H1 (cell line): Measurements from ENCODE around the gene MAD2L1. TPM values are rescaled to one million over a fixed set of nuclear protein-coding genes. Genes with fewer than 3 reads are reported as not detected.

Experiments
- CTCF ChIA-PET: fragments of 300-600 bp; sonication (Branson Sonifier 250); formaldehyde crosslinking; loops from one replicate; lab custom pipeline; 2021; ENCODE audit not compliant: partially characterized antibody; lab: Charles Lee
- POLR2A ChIA-PET: fragments of 300-600 bp; sonication (Branson Sonifier 250); formaldehyde crosslinking; loops from one replicate; lab custom pipeline; 2021; ENCODE audit warnings: inconsistent platforms; ENCODE audit not compliant: partially characterized antibody; lab: Charles Lee
- DNase-seq, 2 experiments: peaks; one replicate each; pipeline versions ENCODE4 v3.0.0 to v3.0.0-alpha.2; 2010 to 2022; ENCODE audit warnings: low spot score in 2 of 2, low read depth in 1 of 2, mixed read lengths in 1 of 2
- FAIRE-seq: peaks from 2 replicates; lab custom pipeline; 2011; peaks lifted over from hg19 to GRCh38; lab: Jason Lieb, UNC
- H2AFZ ChIP-seq: 2 replicates; pipeline ENCODE4 v1.8.1; 2012; ENCODE audit warnings: low read length, inconsistent platforms
- H2AK5ac ChIP-seq: 2 replicates; pipeline ENCODE4 v1.6.1; 2013; ENCODE audit warnings: low read depth, low read length
- H2BK120ac ChIP-seq: replicated peaks from 2 replicates; pipeline ENCODE3; 2013; ENCODE audit warnings: low read depth, low read length, inconsistent platforms
- H2BK12ac ChIP-seq: 2 replicates; pipeline ENCODE4 v1.6.1; 2013; ENCODE audit warnings: low read depth, low read length
- H2BK15ac ChIP-seq: 2 replicates; pipeline ENCODE4 v1.6.1; 2013; ENCODE audit warnings: low read length
- H2BK20ac ChIP-seq: 2 replicates; pipeline ENCODE4 v1.6.1; 2013; ENCODE audit warnings: low read length
- H2BK5ac ChIP-seq: 2 replicates; pipeline ENCODE4 v1.6.1; 2013; ENCODE audit warnings: low read depth, low read length
- H3K14ac ChIP-seq: 2 replicates; pipeline ENCODE4 v1.6.1; 2013; ENCODE audit warnings: inconsistent platforms; ENCODE audit not compliant: insufficient read length
- H3K18ac ChIP-seq: 2 replicates; pipeline ENCODE4 v1.6.1; 2013; ENCODE audit warnings: low read length; ENCODE audit errors: extremely low read depth
- H3K23ac ChIP-seq: 2 replicates; pipeline ENCODE4 v1.6.1; 2013; ENCODE audit warnings: inconsistent platforms; ENCODE audit not compliant: insufficient read length
- H3K23me2 ChIP-seq: 2 replicates; pipeline ENCODE4 v1.6.1; 2013; ENCODE audit warnings: low read depth, low read length
- H3K27ac ChIP-seq: 2 replicates; pipeline ENCODE4 v1.6.1; 2011; ENCODE audit warnings: low read depth, low read length, inconsistent platforms
- H3K27me3 ChIP-seq, 4 experiments: replicated peaks in 1 of 4; 1 replicate in 1 of 4; 2 replicates in 3 of 4; pipeline versions ENCODE4 v1.6.1 to v1.8.1; 2011 to 2013; ENCODE audit warnings: low read length in 3 of 4, mild to moderate bottlenecking in 3 of 4, inconsistent platforms in 2 of 4, mixed read lengths in 2 of 4, moderate library complexity in 1 of 4; ENCODE audit not compliant: control insufficient read depth in 3 of 4, insufficient read depth in 3 of 4; ENCODE audit errors: extremely low read depth in 1 of 4
- H3K36me3 ChIP-seq, 4 experiments: 2 replicates each; pipeline versions ENCODE4 v1.6.1 to v1.8.1; 2011 to 2013; ENCODE audit warnings: mild to moderate bottlenecking in 4 of 4, low read length in 3 of 4, moderate library complexity in 2 of 4, control low read depth in 1 of 4, inconsistent platforms in 1 of 4; ENCODE audit not compliant: insufficient read depth in 4 of 4, control insufficient read depth in 2 of 4
- H3K4ac ChIP-seq: replicated peaks from 2 replicates; pipeline ENCODE3; 2013; ENCODE audit warnings: low read length, low read depth, mixed read lengths, inconsistent platforms; ENCODE audit not compliant: insufficient read length
- H3K4me1 ChIP-seq, 4 experiments: replicated peaks in 1 of 4; 1 replicate in 1 of 4; 2 replicates in 3 of 4; pipeline versions ENCODE4 v1.6.1 to v1.8.1; 2011 to 2013; ENCODE audit warnings: low read length in 3 of 4, inconsistent platforms in 2 of 4, mixed read lengths in 1 of 4; ENCODE audit not compliant: insufficient read depth in 4 of 4, control insufficient read depth in 3 of 4
- H3K4me2 ChIP-seq, 2 experiments: 2 replicates each; pipeline versions ENCODE4 v1.6.1 to v1.8.1; 2011 to 2013; ENCODE audit warnings: low read depth in 2 of 2, low read length in 2 of 2, control low read depth in 1 of 2, inconsistent platforms in 1 of 2, mild to moderate bottlenecking in 1 of 2; ENCODE audit not compliant: insufficient read depth in 1 of 2
- H3K4me3 ChIP-seq, 4 experiments: fragments of 200-600, 300-600 bp in 1 of 4; sonication (generic), shearing (Covaris generic), sonication (Bioruptor Twin) in 1 of 4; 2 replicates each; pipeline versions ENCODE4 v1.5.1 to v1.8.1; 2011 to 2016; ENCODE audit warnings: low read length in 4 of 4, low read depth in 3 of 4, control low read depth in 2 of 4, inconsistent platforms in 2 of 4, mild to moderate bottlenecking in 2 of 4, mixed read lengths in 1 of 4, moderate library complexity in 1 of 4; ENCODE audit not compliant: insufficient read depth in 2 of 4; ENCODE audit errors: extremely low read depth in 1 of 4
- H3K56ac ChIP-seq: replicated peaks from 2 replicates; pipeline ENCODE3; 2013; ENCODE audit warnings: low read depth, mild to moderate bottlenecking, mixed read lengths, low read length, inconsistent platforms; ENCODE audit not compliant: insufficient read length
- H3K79me1 ChIP-seq: 2 replicates; pipeline ENCODE4 v1.6.1; 2013; ENCODE audit warnings: low read depth, low read length, control low read depth
- H3K79me2 ChIP-seq, 2 experiments: 2 replicates each; pipeline versions ENCODE4 v1.6.1 to v1.8.1; 2012 to 2013; ENCODE audit warnings: low read length in 2 of 2, mild to moderate bottlenecking in 2 of 2, inconsistent platforms in 1 of 2; ENCODE audit not compliant: insufficient read depth in 2 of 2, control insufficient read depth in 1 of 2
- H3K9ac ChIP-seq, 4 experiments: replicated peaks in 1 of 4; 1 replicate in 1 of 4; 2 replicates in 3 of 4; pipeline versions ENCODE4 v1.6.1 to v1.8.1; 2011 to 2013; ENCODE audit warnings: low read depth in 3 of 4, low read length in 3 of 4, control low read depth in 2 of 4, mild to moderate bottlenecking in 2 of 4, moderate library complexity in 2 of 4, inconsistent platforms in 1 of 4; ENCODE audit errors: extremely low read depth in 1 of 4
- H3K9me3 ChIP-seq, 2 experiments: 2 replicates each; pipeline versions ENCODE4 v1.6.1 to v1.8.1; 2012 to 2013; ENCODE audit warnings: mild to moderate bottlenecking in 2 of 2, moderate library complexity in 2 of 2, control low read depth in 1 of 2, inconsistent platforms in 1 of 2, low read depth in 1 of 2, low read length in 1 of 2, mixed read lengths in 1 of 2; ENCODE audit not compliant: insufficient read depth in 2 of 2
- H4K20me1 ChIP-seq, 2 experiments: replicated peaks in 1 of 2; 2 replicates each; pipeline versions ENCODE3 to v1.8.1; 2011 to 2013; ENCODE audit warnings: inconsistent platforms in 2 of 2, low read length in 2 of 2, mild to moderate bottlenecking in 1 of 2; ENCODE audit not compliant: insufficient read depth in 2 of 2, control insufficient read depth in 1 of 2
- H4K5ac ChIP-seq: 2 replicates; pipeline ENCODE4 v1.6.1; 2013; ENCODE audit warnings: low read length, low read depth, mixed read lengths, inconsistent platforms; ENCODE audit not compliant: insufficient read length
- H4K8ac ChIP-seq: 2 replicates; pipeline ENCODE4 v1.8.0; 2013; ENCODE audit warnings: mild to moderate bottlenecking, moderate library complexity, low read length, inconsistent platforms; ENCODE audit not compliant: insufficient read depth; ENCODE audit errors: extremely low read depth
- H4K91ac ChIP-seq: replicated peaks from 2 replicates; pipeline ENCODE3; 2013; ENCODE audit warnings: low read length, mixed read lengths, inconsistent platforms; ENCODE audit not compliant: insufficient read length
- CBX8 ChIP-seq: fragments of 300-800, 300-1000 bp; sonication (generic); IDR thresholded peaks from 2 replicates; pipeline ENCODE4 v1.7.1; 2016; ENCODE audit warnings: low read depth, low read length, borderline replicate concordance
- EGR1 ChIP-seq: IDR thresholded peaks from 2 replicates; pipeline ENCODE4 v1.6.1; 2011; ENCODE audit warnings: low read depth, low read length, borderline replicate concordance
- EZH2 ChIP-seq: fragments of 200-600 bp; sonication (generic); IDR thresholded peaks from 2 replicates; pipeline ENCODE4 v1.7.1; 2012; ENCODE audit warnings: low read depth, mild to moderate bottlenecking, moderate library complexity, low read length, inconsistent platforms; ENCODE audit not compliant: severe bottlenecking
- WGBS, 2 experiments: shearing (Covaris generic) in 1 of 2; methylation state at CpG; one replicate each; pipeline versions ENCODE4 v1.1.6 to v1.1.7; 2013 to 2015; ENCODE audit warnings: low lambda C conversion rate in 2 of 2, mixed read lengths in 2 of 2, inconsistent platforms in 1 of 2, low coverage in 1 of 2, missing lambda C conversion rate in 1 of 2; ENCODE audit not compliant: insufficient replicate concordance in 2 of 2, insufficient coverage in 1 of 2, insufficient read length in 1 of 2; ENCODE audit errors: extremely low coverage in 1 of 2, missing lambda C conversion rate in 1 of 2; 5-methylcytosine and 5-hydroxymethylcytosine counted together
- polyA plus RNA-seq, 7 experiments: library from polyadenylated mRNA; depleted of rRNA in 3 of 7; stranded (reverse) in 5 of 7; unstranded in 2 of 7; fragments of >200 nt in 5 of 7; fragments of 200-250 nt in 2 of 7; gene quantifications; 1 replicate in 5 of 7; 2 replicates in 1 of 7; 4 replicates in 1 of 7; pipeline versions ENCODE4 v1.2.1 to v1.2.3, GENCODE V29; 2011 to 2013; ENCODE audit warnings: missing spikeins in 2 of 7, mixed read lengths in 2 of 7
- total RNA-seq: library from RNA; stranded (reverse); fragmentation: NEBNext Ultra II Directional; extraction: Animal tissue kit (Norgen Biotek cat#: 25700); gene quantifications from 2 replicates; pipeline ENCODE4 v1.2.1, GENCODE V29; 2021

Gene MAD2L1
- total and polyA plus RNA-seq, 2 of the 8 experiments (the other 6 are each of a cell fraction or from before 2014, with no cell fraction given) = 51.1 to 88.1 TPM

DNA sequence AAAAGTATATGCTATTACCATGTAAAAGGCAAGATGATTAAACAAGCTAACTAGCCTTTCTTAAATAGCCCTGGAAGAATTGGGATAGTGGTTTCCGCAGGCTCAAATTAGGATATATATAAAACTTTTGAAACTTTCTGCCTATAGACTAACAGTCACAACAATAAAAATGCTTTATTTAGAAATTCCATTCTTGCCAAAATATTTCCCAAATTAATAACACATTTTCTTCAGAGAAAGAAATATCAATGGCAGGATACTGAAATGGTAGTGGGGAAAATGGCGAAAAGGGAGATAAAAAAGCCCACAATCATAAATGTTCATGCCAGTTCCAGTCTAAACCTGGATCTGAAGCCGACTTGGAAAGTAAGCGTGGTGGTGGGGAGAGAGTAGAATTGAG is 56.0 kb downstream of the MAD2L1 start:
- no peak overlapping the region for H2BK5ac ChIP-seq
- no peak overlapping the region for H3K9ac ChIP-seq
- H3K4me1 ChIP-seq = no peaks in the 10 kb centered on the region
- H3K56ac ChIP-seq = no peak overlapping the region
- H4K5ac ChIP-seq = no peak overlapping the region
- H3K27ac ChIP-seq = no peak overlapping the region
- no peak overlapping the region for H4K91ac ChIP-seq
- POLR2A ChIA-PET = no interaction called here
- no peak overlapping the region for H2AFZ ChIP-seq
- no peaks in the 10 kb centered on the region for H3K36me3 ChIP-seq
- peaks cover 0 to 13% (median 3%) of the 10 kb centered on the region in 4 experiments; a peak in 6 of 7 replicates for H3K27me3 ChIP-seq
- CTCF ChIA-PET = interaction anchor here (1.1 to 2.0 kb wide), 2 partner anchors 12 to 14 kb away, joined by 6 read pairs; no protein-coding TSS in a partner anchor
- no peak overlapping the region for H3K4ac ChIP-seq
- H3K4me2 ChIP-seq = no peak overlapping the region
- H4K20me1 ChIP-seq = peaks cover 0 to 2% of the 10 kb centered on the region in 2 experiments
- H2BK20ac ChIP-seq = no peak overlapping the region
- H3K79me1 ChIP-seq = no peaks in the 10 kb centered on the region
- DNase-seq (no peak), FAIRE-seq (no peak)
- H2AK5ac ChIP-seq = no peak overlapping the region
- H3K9me3 ChIP-seq = peaks cover 3 to 8% of the 10 kb centered on the region in 2 experiments; a peak in 3 of 4 replicates
- WGBS, 2 experiments = 85% methylated on average over 4 of the region's 4 CpGs; no CpG with 5 or more reads in 1 of the 2 experiments
- no peak overlapping the region for H3K14ac ChIP-seq
- H4K8ac ChIP-seq = no peak overlapping the region
- no peak overlapping the region for H2BK120ac ChIP-seq
- H3K79me2 ChIP-seq = no peaks in the 10 kb centered on the region
- no peak overlapping the region for H3K4me3 ChIP-seq
- H3K18ac ChIP-seq = no peak overlapping the region
- no peak overlapping the region for H3K23ac ChIP-seq
- no peaks in the 10 kb centered on the region for H3K23me2 ChIP-seq
- no peak overlapping the region for H2BK12ac ChIP-seq
- no peak overlapping the region for H2BK15ac ChIP-seq
- TF ChIP-seq EZH2 (no peak), CBX8 (no peak), EGR1 (no peak)
